NOMO-1 treated with dmso at 0.1 percent for 144 hours (cell line): ENCODE data around the gene RMI1.
"Not testable (repeated sequence)": the region's sequence is repeated elsewhere in the genome, so short reads cannot be mapped to it uniquely, and the experiment has no call there.

ENCODE experiments used
- DNase-seq: peaks from one replicate; lab custom pipeline; 2025; ENCODE audit not compliant: unreplicated experiment; lab: John Stamatoyannopoulos, UW

Gene RMI1

DNA sequence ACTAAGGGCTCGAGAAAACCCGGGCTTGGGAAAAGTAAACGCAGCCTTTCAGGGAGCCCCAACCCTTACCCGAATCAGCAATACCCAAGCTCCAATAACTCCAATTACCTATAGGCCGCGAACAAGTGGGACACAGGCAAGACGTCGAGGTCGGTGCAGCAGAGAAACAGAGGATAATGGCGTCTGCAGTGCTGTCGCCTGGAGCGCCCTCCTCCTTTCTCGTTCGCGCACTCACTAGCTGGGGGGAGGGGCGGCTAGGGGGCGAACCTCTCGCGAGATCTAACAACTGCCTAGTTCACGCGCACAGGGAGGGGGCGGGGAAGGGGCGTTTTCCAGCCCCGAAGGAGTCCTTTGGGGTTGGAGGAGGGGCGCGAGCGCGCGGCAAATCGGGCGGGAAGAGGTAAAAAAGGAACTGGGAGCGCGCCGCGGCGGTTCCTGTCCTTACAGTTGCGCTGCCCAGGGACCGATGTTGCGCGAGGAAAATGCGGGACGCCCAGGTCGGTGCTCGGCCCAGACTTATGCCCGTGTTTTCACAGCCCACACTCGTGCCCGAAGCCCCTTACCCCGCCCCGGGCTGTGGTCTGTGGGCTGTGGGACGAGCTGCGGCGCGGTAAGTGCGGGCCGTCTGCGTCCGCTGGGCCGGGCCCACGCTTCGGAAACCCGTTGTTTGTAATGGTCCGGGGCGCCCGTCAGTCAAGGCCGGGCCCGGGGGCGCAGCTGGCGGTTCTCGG, at the start of gene RMI1:
Gene RMI1 (plus strand): TSS at position 411 of the 731 bp plus-strand sequence. CDS start 20,182 bp downstream, outside the sequence.
- DNase-seq = peak; percentile 78

DNA sequence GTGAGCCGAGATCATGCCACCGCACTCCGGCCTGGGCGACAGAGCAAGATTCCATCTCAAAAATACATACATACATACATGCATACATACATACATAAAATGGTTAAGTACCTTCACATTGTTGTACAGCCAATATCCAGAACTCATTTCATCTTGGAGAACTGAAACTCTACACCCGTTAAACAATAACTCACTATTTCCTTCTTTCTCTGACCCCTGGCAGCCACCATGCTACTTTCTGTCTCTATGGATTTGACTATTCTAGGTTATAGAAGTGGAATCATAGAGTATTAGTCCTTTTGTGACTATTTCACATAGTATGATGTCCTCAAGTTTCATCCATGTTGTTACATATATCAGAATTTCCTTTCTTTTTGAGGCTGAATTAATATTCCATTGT, 49.7 kb upstream of the RMI1 start:
- no peak for DNase-seq

DNA sequence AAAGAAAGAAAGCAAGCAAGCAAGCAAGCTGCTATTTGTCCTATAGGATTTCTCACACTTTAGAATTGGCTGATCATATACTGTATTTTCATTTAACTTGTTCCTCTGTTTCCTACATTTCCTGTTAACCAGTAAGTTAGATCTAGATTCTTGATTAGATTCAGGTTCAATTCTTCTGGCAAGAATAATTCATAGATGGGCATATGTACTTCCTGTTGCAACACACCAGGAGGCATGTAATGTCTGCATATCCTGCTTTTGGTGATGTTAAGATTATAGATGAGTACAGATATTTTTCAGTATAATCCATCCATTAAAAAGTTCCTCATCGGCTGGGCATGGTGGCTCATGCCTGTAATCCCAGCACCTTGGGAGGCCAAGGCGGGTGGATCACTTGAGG, 48.6 kb upstream of the RMI1 start:
- no peak for DNase-seq

DNA sequence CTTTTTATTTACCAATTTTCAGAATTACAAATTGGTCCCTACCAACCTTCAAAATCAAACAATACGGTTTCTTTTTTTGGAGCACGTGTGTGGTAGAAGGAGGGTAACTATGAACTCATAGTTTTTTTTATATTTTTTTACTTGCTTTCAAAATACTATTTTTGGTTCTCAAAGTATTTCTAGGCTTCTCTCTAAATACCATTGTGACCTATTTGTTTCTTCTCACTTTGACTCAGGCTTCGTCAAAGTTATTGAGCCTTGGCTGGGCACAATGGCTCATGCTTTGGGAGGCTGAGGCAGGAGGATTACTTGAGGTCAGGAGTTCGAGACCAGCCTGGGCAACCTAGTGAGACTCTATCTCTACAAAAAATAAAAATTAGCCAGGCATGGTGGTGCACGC, 47.8 kb upstream of the RMI1 start:
- DNase-seq = no peak

DNA sequence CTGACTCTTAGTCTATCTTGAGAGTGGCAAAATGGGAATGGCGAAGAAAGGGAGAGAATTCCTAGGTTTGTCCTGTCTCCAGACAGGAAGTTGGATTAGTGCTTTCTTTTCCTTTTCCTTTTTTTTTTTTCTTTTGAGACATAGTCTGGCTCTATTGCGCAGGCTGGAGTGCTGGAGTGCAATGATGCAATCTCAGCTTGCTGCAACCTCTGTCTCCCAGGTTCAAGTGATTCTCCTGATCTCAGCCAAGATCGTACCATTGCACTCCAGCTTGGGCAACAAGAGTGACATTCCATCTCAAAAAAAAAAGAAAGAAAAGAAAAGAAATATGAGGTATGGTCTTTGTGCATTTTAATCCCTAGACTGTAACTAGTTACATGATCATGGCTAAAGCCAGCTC, 46.8 kb upstream of the RMI1 start:
- no peak for DNase-seq

DNA sequence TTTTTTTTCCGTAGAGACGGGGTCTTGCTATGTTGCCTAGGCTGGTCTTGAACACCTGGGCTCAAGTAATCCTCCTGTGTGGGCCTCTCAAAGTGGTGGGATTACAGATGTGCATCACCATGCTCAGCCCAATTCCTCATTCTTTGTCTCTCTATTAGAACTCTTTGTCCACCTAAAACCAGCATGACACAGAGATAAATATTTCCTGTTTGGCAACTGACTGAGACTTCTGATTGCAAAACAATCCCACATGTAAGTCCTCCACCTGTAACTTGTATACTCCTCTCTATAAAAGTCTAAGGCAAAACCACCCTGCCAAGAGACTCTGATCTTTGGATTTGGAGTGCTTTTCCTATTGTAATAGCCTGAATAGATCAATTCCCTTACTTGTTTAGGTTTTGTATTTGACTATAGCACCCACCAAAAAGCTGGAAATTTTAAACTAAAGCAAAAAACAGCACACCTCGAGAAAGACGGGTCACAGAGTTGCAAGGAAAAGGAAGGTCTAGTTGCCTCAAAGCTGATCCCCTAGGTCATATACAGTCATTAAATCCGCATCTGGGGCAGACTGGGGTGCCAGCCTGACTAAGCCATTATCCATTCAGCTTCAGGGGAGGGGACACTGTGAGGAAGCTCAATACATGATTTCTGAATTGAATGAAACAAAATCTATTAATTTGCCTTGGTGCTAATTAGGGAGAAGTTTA, 45.9 kb upstream of the RMI1 start:
- DNase-seq = peak; percentile 17

DNA sequence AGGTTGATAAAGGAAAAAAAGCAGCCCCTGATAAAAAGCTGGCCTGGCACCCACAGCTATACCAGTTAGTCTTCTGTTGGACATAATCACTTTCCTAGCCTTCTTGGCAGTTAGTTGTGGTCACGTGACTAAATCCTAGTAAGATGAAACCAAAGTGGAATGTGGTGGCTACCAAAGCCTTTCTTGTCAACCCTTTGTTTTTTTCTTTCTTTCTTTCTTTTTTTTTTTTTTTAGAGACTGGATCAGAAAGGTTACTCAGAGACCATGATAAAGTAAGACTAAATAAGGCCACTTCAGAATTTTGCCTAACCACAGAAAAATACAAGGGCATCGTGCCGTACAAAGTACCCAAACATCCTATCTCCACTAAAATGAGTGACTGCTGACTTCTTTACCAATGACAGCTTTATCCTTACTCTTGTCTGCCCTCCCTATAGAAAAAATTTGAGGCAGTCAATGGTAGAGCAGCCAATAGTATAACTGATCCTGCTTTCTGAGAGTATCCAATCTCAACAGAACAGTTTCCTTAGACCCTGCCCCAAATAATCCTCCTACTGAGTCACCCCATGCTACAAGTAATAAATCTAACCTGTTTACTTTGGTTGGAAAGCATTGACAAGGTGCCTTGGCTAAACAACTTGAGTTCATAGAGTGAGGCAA, 45.2 kb upstream of the RMI1 start:
- DNase-seq = no peak

DNA sequence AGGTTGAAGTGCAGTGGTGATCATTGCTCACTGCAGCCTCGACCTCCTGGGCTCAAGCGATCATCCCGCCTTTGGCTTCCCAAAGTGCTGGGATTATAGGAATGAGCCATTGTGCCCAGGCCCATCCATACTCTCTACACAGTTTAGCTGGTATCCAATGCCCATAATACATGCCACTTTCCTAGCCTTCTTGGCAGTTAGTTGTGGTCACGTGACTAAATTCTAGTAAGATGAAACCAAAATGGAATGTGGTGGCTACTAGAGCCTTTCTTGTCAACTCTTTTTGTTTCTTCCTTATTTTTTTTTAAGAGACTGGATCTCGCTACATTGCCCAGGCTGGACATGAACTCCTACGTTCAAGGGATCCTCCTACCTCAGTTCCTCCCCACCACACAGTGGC, 44.1 kb upstream of the RMI1 start:
- DNase-seq = no peak

DNA sequence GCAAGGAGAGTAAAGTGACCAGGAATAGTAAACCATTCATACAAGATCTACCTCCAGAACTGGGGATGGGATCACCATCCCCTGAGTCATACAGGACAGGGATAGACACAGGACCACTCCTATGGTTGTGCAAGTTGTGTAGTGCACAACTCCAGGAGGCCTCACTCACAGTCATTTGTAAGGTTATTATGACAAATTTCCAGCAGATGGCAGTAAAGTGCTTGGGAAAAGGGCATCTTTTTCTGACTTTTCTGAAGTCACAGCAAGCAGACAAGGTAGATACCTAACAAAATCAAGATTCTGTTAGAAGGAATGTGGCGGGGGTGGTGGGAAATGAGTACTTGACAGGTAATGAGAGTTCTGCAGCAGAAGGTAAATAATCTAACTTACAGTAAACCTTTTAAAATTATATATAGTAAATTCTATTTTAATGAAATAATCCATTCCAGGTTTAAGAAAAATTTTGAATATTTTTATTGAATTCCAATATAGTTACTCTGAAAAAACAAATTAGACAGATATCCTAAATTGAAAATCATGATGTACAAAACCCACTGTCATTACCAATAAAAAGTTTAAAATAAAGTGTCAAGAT, 42.6 kb upstream of the RMI1 start:
- no peak for DNase-seq

DNA sequence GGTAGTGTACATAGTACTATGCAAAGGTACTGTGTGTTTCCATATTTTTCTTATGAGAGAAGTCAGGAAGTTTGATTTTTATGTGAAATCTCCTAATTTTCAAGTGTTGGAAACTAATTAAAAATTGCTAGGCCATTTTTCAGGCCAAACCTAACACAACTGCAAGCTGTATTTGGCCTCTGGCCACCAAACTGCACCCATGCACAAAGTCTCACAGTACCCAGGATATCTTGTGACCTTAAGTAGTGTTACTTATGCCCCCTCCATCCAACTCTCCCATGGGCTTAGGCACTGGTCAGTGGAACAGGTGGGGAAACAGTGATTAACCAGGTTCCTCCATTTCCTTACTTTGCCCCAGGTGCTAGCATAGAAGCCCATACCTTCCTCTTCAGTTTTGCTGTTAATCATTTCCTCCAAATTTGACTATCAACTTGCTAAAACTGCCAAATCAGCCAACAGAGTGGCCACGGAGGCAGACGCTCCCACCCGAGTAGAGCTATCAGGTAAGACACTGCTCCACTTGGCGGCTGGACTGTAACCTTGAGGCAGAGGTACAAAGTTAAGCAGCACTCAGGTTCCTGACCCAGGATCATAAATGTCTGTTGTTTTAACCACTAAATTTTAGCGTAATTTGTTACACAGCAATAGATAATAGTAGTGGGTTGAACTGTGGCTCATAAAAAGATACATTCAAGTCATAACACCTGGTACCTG, 39.9 kb upstream of the RMI1 start:
- no peak for DNase-seq

DNA sequence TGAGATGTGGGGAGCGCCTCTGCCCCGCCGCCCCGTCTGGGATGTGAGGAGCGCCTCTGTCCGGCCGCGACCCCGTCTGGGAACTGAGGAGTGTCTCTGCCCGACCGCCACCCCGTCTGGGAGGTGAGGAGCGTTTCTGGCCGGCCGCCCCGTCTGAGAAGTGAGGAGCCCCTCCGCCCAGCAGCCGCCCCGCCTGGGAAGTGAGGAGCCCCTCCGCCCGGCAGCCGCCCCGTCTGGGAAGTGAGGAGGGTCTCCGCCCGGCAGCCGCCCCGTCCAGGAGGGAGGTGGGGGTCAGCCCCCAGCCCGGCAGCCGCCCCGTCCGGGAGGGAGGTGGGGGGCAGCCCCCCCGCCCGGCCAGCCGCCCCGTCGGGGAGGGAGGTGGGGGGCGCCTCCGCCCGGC, 32.5 kb upstream of the RMI1 start:
- DNase-seq = not testable (repeated sequence)

DNA sequence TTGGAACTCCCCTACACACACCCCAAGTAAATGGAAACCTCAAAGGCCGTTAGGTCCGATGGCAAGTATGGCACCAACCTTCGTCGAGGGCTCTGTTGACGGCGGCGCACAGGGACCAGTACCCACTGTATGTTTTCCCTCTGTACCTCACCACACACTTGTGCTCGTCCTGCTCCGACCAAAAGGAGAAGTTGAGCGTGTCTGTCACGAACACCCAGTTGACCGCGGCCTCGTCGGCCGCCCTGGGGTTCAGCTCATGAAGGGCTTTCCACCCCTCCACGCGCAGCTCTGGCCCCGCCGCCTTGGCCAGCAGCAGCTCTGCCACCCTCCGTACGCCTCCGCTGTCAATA, 24.5 kb upstream of the RMI1 start:
- peak; percentile 22 for DNase-seq

DNA sequence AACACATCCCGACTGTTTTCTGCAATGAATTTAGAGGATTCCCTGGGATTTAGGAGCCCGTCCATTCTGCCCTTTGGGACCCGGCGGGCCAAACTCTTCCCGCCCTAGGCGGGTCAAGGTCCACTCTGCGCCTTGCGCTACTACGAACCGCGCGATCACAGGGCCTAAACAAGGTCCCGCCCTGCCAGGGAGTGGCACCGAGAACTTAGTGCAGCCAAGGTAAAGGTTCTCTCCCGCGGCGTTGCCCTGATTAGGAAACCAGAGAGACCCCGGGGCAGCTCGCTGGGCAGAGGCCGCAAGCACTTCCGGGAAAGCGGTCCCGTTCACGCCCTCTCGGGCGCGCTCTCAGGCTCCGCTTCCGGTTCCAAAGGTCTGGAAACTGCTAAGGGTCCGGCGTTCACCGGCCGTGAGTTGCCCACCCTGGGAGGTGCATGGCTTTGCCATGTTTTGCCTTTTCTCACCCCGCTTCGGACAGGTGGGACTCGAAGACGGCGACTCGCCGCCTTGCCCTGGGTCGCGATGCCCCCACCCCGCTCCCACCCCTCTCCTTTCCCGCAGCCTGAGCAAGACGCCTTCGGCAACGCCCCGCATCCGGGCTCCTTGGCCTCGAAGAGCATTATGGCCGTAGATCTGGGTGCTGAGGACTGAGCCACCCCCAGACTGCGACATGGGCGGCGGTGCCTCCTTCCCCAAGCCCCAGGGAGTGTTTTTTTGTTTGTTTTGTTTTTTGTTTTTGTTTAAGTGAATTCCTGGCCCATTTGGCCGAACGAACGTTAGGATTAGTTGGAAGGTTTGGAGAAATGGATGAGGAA, 24.0 kb upstream of the RMI1 start:
- DNase-seq = no peak

DNA sequence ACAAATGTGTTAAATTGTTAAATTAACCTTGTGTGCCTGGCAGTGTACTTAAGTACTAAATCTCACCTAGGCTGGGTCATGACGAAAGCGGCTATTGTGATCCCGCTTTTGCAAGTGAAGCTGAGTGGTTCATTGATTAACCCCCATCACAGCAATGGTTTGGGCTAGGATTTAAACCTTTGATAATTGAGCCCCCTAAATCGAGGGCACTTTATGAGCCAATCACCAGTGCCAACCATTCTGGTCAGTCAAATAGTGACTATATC, 23.4 kb upstream of the RMI1 start:
- no peak for DNase-seq

DNA sequence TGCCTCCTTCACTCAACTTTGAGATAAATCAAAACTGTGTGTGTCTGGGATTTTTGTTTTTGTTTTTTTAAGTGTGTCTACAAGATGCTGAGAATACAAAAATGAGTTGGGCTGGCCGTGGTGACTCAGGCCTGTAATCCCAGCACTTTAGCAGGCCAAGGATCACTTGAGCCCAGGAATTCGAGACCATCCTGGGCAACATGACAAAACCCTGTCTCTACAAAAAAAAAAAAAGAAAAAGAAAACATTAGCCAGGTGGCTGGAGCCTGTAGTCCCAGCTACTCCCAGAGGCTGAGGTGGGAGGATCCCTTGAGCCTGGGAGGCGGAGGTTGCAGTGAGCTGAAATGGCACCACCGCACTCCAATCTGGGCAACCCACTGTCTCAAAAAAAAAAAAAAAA, 21.5 kb upstream of the RMI1 start:
- no peak for DNase-seq

DNA sequence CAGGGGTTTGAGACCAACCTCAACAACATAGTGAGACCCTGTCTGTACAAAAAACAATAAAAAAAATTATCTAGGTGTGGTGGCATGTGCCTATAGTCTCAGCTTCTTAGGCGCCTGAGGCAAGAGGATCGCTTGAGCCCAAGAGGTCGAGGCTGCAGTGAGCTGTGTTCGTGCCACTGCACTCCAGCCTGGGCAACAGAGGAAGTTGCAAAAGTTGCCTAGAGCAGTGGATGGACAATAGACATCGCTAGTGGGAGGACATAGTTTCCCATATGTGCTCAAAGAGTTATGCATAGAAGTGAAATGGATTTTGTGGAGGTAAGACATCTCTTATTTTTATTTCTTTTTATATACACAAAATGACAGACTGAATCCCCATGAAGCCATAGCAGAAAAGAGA, 19.6 kb upstream of the RMI1 start:
- DNase-seq = no peak

DNA sequence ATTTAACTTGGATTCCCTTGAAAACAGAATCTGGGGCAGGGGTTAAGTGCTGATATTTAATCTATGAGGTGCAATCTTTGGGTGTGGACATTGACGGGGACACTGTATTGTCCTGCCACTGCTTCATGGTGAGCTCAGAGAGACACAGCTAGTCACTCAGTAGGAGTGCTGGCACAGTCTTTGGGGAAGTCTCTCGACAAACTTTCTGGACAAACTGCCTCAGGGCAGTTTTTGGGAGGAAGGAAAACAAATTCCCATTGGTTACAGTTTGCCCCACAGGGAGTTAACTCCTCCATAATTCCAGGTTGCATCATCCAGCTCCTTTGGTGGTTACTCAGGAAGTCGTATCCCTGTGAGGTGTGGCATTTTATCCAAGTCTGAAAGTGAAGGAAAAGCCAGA, 18.4 kb upstream of the RMI1 start:
- no peak for DNase-seq

DNA sequence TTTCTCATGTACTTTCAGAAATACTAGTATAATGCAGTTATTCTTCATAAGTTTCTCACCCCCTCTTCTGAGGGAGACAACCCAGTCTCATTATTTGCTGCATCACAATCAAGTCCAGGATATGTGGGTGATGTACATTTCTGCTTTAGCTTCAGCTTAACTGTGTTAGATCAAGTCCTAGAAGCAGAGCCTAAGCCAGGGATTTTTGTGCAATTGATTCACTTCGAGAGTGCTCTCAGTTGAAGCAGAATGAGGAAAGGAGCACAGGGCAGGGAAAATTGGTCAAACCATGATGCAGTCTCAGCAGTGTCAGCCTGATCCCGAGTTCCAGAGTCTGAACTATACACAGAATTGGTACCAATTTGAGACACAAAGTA, 15.6 kb upstream of the RMI1 start:
- DNase-seq = no peak

DNA sequence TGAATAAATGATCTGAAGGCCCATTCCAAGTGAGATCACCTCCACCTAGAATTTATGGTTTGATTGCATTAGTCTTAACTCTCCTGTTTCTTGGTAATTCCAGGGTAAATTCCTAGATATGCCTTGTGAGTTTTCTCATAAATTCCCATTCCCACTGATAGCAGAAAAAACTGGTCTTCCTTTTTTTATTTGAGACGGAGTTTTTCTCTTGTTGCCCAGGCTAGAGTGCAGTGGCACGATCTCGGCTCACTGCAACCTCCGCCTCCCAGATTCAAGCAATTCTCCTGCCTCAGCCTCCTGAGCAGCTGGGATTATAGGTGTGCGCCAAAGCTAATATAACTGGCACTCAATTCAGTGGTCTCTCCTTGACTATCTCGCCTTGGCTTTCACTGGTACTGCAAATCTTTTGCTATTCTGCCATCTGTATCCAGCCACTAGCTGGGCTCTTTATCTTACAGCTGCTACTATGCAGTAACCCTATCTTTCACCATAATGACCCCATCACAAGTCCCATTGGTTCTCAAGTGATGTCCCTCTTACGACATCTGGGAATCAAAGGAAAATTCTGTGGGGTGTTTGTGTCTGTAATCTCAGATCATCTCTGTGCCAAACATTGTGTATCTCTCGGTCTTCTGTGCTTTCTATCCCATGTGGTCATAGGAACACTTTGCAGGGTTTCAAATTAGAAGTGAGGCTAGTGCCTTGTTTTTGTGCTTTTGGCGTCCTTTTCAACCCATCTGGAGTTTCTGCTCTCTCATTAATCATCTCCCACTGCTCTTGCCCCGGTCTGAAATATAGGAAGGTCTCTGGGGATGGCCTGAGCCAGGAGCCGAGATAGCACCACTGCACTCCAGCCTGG, 15.0 kb upstream of the RMI1 start:
- no peak for DNase-seq

DNA sequence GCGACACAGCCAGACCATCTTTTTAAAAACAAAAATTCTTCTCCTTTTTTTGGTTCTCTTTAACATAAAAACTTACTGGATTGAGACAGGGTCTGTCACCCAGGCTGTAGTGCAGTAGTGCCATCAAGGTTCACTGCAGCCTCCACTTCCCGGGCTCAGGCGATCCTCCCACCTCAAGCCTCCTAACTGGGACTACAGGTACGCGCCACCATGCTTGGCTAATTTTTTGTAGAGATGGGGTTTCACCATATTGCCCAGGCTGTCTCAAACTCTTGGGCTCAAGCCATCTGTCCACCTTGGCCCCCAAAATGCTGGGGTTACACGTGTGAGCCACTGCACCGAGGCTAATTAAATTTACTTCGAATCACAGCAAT, 14.4 kb upstream of the RMI1 start:
- no peak for DNase-seq
